Neutrophil (primary cell): ENCODE results near the gene EVA1A.

Experiments used
- H3K27ac ChIP-seq: fragments of 200-600 bp; sonication (generic); 2 replicates; pipeline ENCODE4 v1.5.1; 2016; ENCODE audit warnings: mild to moderate bottlenecking, moderate library complexity
- H3K27me3 ChIP-seq: fragments of 200-600 bp; sonication (generic); 2 replicates; pipeline ENCODE4 v1.6.0; 2016; ENCODE audit warnings: mild to moderate bottlenecking
- H3K36me3 ChIP-seq: fragments of 200-600 bp; sonication (generic); 2 replicates; pipeline ENCODE4 v1.5.1; 2017
- H3K4me1 ChIP-seq, 2 experiments: fragments of 200-600 bp in 1 of 2; sonication (generic) in 1 of 2; 1 replicate in 1 of 2; 2 replicates in 1 of 2; pipeline versions ENCODE4 v1.5.1 to v1.6.1; 2013 to 2016; ENCODE audit warnings: low read depth in 1 of 2, low read length in 1 of 2, mild to moderate bottlenecking in 1 of 2, moderate library complexity in 1 of 2; ENCODE audit not compliant: control insufficient read depth in 1 of 2, insufficient read depth in 1 of 2
- H3K4me3 ChIP-seq, 2 experiments: fragments of 200-600 bp in 1 of 2; sonication (generic) in 1 of 2; 1 replicate in 1 of 2; 2 replicates in 1 of 2; pipeline ENCODE4 v1.5.1; 2013 to 2016; ENCODE audit warnings: low read depth in 1 of 2, low read length in 1 of 2, mild to moderate bottlenecking in 1 of 2, moderate library complexity in 1 of 2
- H3K9me3 ChIP-seq: fragments of 200-600 bp; sonication (generic); 2 replicates; pipeline ENCODE4 v1.5.1; 2016
- CTCF ChIP-seq: fragments of 200-600 bp; sonication (generic); IDR thresholded peaks from 2 replicates; pipeline ENCODE4 v1.5.1; 2016; ENCODE audit warnings: antibody characterized with exemption

Gene EVA1A

GRCh38 chr2:75570948-75571729 lies 10.4 kb upstream of the EVA1A start:
- Histone ChIP-seq H3K4me1 (no peaks in the 10 kb centered on the region), H3K9me3 (no peaks in the 10 kb centered on the region), H3K27me3 (peaks cover 18% of the 10 kb centered on the region), H3K4me3 (no peak overlapping the region), H3K27ac (no peak overlapping the region), H3K36me3 (no peaks in the 10 kb centered on the region)
- no peak for TF ChIP-seq CTCF

DNA sequence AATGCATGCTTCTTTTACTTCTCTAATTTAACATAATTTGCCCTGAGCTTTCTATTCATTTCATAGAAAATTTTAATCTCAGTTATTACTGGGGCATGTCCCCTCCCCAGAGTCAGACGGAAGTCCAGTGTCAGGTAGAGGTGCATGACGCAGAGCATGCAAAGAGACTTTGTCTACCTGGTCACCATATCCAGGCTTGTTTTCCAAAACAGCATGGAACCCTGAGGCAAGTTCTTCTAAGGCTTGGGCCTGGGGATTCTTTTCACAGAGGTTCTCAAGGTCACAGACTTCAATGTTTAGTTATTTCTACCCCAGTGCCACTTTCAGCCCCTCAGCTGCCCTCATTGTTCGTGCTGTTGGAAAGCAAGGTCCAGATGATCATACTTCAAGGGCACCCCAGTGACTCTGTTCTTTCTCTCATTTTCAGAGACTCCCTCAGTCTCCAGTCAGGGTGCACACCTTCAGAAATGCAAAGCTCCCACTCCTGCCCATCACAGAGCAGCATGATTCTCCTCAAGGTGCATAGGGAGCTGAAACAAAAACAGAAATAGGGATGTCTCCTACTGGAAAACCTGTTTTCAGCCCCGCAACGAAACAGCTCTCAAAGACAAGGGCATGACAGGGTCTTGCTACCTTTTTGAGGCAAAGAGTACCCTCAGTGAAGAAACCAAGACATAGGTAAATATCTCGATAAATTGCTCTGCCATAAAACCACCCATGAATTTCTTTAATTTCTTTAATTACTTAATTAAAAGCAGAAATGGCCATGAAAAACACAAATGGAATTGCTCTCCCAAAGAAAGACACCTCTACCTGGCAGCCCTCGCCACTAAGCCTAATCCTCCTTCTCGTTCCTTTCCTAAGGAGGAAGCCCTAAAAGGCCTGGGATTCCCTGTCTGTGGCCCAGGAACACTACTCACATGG lies 9.5 kb upstream of the EVA1A start:
- TF ChIP-seq CTCF = no peak
- H3K36me3 ChIP-seq = no peaks in the 10 kb centered on the region
- H3K4me3 ChIP-seq = no peak overlapping the region
- H3K4me1 ChIP-seq = no peaks in the 10 kb centered on the region
- H3K9me3 ChIP-seq = no peaks in the 10 kb centered on the region
- no peak overlapping the region for H3K27ac ChIP-seq
- peaks cover 23% of the 10 kb centered on the region for H3K27me3 ChIP-seq

DNA sequence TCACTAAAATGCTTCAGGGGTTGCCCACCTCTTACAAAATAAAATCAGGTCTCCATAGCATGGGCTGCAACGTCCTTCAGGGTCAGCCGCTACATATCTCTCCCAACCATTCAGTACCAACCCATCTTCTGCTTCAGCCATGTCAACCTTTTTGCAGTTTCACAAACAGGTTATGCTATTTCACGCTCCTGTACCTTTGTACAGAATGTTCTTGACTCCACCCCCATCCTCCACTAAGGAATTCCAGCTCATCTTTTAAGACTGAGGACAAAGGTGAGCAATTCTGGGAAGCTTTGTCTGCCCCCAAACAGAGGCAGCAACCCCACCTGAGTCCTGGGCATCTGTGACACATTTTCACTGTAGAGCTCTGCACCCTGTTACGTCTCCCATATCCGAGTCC lies 8.8 kb upstream of the EVA1A start:
- no peaks in the 10 kb centered on the region for H3K4me1 ChIP-seq
- H3K27me3 ChIP-seq = peaks cover 30% of the 10 kb centered on the region
- no peak overlapping the region for H3K4me3 ChIP-seq
- no peak overlapping the region for H3K27ac ChIP-seq
- H3K36me3 ChIP-seq = no peaks in the 10 kb centered on the region
- no peak for TF ChIP-seq CTCF
- H3K9me3 ChIP-seq = no peaks in the 10 kb centered on the region

DNA sequence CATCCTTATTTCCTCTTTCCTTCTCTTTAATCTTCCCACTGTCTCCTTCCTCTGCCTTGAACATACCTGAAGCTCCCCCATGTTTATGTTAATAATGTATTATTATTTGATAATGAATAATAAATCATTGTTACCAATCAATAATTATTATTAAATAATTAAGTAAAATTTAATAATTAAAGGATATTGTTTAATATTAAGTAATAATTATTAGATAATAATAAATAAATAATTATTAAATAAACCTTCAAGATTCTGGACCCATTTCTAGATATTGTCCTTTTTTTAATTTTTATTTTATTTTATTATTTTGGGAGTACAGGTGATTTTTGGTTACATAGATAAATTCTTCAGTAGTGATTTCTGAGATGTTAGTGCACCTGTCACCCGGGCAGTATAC lies 7.4 kb upstream of the EVA1A start:
- no peaks in the 10 kb centered on the region for H3K9me3 ChIP-seq
- peaks cover 44% of the 10 kb centered on the region for H3K27me3 ChIP-seq
- H3K36me3 ChIP-seq = no peaks in the 10 kb centered on the region
- H3K4me1 ChIP-seq = no peaks in the 10 kb centered on the region
- no peak overlapping the region for H3K4me3 ChIP-seq
- no peak for TF ChIP-seq CTCF
- no peak overlapping the region for H3K27ac ChIP-seq

DNA sequence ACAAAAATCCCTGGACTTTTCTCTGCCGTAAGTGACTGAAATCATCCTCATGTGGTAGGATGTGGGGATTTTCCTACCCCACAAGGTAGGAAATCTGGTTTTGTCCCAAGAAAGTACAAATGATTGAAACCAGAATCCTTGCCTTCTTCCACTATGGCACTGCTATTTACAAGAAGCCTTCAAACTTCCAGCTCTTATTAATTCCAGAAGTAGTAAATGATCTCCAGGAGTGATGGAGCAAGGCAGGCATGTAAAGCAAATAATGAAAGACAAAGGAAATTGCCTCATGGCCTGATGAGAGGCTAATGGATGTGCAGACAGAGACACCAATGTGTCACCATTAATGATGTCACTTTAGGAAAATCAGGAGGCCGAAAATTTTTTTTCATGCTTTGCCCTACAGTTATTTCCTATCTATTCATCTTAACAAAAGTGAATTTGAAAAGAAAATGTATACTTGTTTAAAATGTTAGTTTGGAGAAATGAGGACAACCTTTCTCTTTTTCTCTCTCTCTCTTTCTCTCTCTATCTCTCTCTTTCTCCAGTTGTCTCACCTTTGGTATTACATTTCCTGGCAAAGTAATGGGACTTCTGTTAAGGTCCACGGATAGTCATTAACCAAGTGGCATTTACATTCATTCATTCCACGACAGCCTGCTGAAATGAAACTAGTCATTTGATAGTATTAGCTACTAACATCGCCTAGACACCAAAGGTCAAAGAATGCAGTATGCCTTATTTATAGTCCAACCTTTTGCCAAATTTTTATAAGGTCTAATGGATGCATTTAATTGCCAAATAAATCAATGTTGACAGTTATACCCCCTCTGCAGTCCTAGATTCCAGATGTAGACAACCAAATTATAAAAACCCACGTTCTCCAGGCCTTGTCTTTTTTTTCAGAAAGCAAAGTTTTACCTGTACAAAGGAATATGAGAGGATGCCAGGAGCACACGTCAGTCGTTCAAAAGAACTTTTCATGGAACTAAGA lies 5.0 kb upstream of the EVA1A start:
- no peak for TF ChIP-seq CTCF
- no peak overlapping the region for H3K4me3 ChIP-seq
- H3K36me3 ChIP-seq = no peaks in the 10 kb centered on the region
- peaks cover 62% of the 10 kb centered on the region for H3K27me3 ChIP-seq
- H3K4me1 ChIP-seq = no peaks in the 10 kb centered on the region
- H3K9me3 ChIP-seq = no peaks in the 10 kb centered on the region
- H3K27ac ChIP-seq = no peak overlapping the region
